ENCODE results near the gene PEMT. TPM values are rescaled to one million over a fixed set of nuclear protein-coding genes. Genes with fewer than 3 reads are reported as not detected.

PEMT gene
- total RNA-seq, 4 donors from 2014 or later: 29.9 to 47.5 (median 44.3) TPM

GRCh38 chr17:17504341-17505140 lies 87.0 kb downstream of the PEMT start:
- TF ChIP-seq POLR2A (IDR thresholded peaks at IDR 0.05) (no peak), CTCF (IDR thresholded peaks at IDR 0.05) (no peak)
- no peak for DNase-seq (ENCODE audit: low spot score in 2 of 2)
- intact Hi-C loops (cut with DNase I; ENCODE audit: low total_unique reads): loop anchor here (10.0 kb wide), 2 partner anchors 120 to 150 kb away; no protein-coding TSS in a partner anchor
- 88 to 89% methylated on average over 20 of the region's 20 CpGs for WGBS, 2 donors
- no peak overlapping the region for H3K4me3 ChIP-seq (ENCODE audit: low read depth, poor library complexity, severe bottlenecking)

DNA sequence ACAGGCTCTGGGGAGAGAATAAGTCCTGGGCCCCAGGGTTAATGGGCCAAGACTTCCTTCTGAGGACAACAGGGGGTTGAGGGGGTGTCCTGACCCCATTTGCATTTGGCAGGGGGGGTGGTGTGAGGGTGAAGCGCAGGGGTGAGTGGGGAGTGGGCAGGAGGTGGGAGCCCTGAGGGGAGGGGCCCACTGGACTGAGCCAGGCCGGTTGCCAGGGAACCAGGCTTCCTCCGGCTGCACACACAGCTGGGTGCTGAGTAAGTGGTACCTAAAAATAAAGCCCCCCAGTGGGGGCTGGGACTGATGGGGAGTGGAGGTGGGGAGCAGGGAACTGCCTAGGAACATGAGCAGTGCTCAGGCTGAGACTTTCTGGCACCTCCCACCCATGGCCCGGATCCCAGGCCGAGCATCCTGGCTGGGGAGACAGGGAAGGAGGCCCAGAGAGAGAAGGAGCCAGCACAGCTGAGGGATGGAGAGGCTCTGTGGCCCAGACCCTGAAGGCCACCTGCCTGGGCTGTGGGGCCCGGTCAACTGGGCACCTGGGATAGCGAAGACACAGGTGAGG lies 87.9 kb downstream of the PEMT start:
- DNase-seq (ENCODE audit: low spot score in 2 of 2): no peak
- WGBS, 2 donors: 57 to 69% methylated on average over 7 of the region's 7 CpGs
- intact Hi-C loops (cut with DNase I; ENCODE audit: low total_unique reads): loop anchor here (10.0 kb wide), 2 partner anchors 121 to 149 kb away; no protein-coding TSS in a partner anchor

DNA sequence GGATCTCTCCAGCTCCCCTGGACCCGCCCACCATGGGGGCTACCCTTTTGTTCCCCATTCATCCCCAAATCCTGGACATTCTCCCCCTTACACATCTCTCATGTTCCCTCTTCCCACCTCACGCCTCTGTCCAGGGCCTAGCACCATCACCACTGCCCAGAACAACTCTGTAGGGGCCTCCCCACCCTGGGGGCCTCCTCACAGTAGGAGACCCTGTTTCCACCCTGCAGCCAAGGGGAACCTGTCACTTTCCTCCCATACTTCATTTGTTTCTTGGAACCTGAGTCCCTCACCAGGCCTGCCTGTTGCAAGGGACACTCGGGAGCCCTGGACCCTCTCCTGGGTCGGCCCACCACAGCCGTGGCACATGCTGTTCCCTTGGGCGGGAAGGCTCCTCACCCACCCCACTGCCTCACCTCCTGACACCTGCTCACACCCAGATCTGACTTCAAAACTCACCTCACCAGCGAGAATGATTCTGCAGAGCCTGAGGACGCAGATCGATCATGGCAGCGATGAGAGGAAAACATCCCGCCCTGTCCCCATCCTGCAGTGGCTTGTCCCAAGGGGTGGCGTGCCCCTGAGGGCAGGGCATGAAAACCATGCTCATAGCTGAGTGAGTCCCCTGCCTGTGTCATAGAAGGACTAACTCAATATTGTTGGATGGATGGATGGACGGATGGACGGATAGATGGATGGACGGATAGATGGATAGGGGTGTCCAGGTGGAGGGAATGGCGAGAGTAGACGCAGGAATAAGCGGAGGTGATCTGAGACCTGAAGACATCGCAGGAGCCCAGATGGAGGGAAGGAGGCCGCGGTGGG lies 88.6 kb downstream of the PEMT start:
- intact Hi-C loops (cut with DNase I; ENCODE audit: low total_unique reads): loop anchor here (10.0 kb wide), 2 partner anchors 122 to 148 kb away; no protein-coding TSS in a partner anchor
- no peak overlapping the region for H3K4me3 ChIP-seq (ENCODE audit: low read depth, poor library complexity, severe bottlenecking)
- no peak for DNase-seq (ENCODE audit: low spot score in 2 of 2)
- TF ChIP-seq CTCF (IDR thresholded peaks at IDR 0.05): no peak
- no peak for TF ChIP-seq POLR2A (IDR thresholded peaks at IDR 0.05)
- 78 to 84% methylated on average over 21 of the region's 21 CpGs for WGBS, 2 donors

More for the DNA sequence above, 87.9 kb downstream of the PEMT start:
- H3K4me3 ChIP-seq (ENCODE audit: low read depth, poor library complexity, severe bottlenecking): no peak overlapping the region
- TF ChIP-seq POLR2A (IDR thresholded peaks at IDR 0.05) (no peak), CTCF (IDR thresholded peaks at IDR 0.05) (no peak)

DNA sequence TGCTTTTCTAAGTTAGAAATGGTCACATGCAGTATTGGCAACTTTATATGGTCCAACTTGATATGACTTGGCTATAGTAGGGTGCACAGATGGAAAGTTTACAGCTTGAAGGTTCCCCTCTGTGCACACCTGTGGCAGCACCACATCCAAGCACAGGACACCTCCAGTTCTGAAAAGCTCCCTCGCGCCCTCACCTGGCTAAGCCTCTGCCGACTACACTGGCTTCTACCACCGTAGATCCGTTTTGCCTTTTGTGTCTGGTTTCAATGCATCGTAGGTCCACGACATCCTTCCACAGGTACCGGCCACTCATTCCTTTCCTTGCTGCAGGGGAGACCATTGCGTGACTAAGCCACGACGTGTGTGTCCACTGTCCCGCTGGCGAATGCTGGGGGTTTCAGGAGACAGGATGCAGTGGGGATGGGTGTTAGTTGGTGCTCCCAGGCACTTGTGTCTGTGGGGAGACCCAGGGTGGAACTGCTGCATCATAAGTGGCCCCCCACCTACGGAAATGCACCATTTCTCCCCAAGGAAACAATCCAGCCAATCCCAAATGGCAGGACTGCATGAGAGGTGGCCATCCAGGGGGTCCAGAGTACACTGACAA lies 90.4 kb downstream of the PEMT start:
- 60 to 66% methylated on average over 14 of the region's 14 CpGs for WGBS, 2 donors
- intact Hi-C loops (cut with DNase I; ENCODE audit: low total_unique reads): loop anchor here (10.0 kb wide), 2 partner anchors 124 to 146 kb away; no protein-coding TSS in a partner anchor
- no peak for TF ChIP-seq POLR2A (IDR thresholded peaks at IDR 0.05)
- no peak for TF ChIP-seq CTCF (IDR thresholded peaks at IDR 0.05)
- DNase-seq (ENCODE audit: low spot score in 2 of 2): no peak
- H3K4me3 ChIP-seq (ENCODE audit: low read depth, poor library complexity, severe bottlenecking): no peak overlapping the region

DNA sequence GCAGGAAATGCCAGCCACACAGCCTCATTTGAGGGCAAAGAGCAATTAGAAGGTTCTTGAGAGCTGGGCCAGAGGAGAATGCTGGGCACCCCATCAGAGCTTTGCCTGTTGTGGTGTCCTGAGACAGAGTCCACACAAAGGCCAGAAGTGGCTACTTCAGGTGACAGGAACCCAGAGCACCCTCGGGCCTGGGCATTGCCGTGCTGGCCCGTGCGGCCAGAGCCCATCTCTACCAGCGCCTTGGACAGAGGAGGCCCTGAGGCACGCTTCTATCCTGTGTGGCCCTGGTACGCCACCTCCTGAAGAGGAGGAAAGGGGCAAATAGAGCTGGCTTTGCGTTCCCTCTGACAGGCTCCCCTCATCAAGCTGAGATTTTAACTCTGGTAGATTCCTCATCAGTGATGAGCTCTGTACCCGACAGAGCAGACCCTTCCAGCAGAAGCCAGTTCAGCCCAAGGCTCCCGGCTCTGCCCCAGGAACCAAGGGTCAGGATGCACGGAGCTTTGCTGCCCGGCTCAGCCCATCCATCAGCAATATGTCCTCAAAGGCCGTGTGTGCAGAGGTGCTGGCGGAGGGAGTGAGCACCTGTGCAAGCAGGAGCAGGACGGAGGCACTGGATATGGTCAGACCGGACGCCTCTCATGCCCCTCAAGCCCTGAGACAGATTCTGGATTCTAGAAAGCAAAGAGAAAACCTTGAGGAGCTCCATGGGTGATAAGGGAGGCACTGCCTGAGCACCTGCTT lies 91.9 kb downstream of the PEMT start:
- 85 to 86% methylated on average over 16 to 17 of the region's 17 CpGs for WGBS, 2 donors
- intact Hi-C loops (cut with DNase I; ENCODE audit: low total_unique reads): loop anchor here (5.0 to 10.0 kb wide), 3 partner anchors 125 to 145 kb away; no protein-coding TSS in a partner anchor
- DNase-seq (ENCODE audit: low spot score in 2 of 2): no peak
- H3K4me3 ChIP-seq (ENCODE audit: low read depth, poor library complexity, severe bottlenecking): no peak overlapping the region
- TF ChIP-seq CTCF (IDR thresholded peaks at IDR 0.05) (no peak), POLR2A (IDR thresholded peaks at IDR 0.05) (no peak)
